Upper lobe of right lung (tissue), 1 donor: ENCODE data around the gene CCSAP. TPM values are rescaled to one million over a fixed set of nuclear protein-coding genes. Genes with fewer than 3 reads are reported as not detected.
"Not testable (repeated sequence)": the region's sequence is repeated elsewhere in the genome, so short reads cannot be mapped to it uniquely, and the experiment has no call there.

ENCODE experiments used
- ATAC-seq: fragments of 200-7000 bp; cut with Tn5 transposase; one replicate; pipeline ENCODE4 v1.9.1; 2020; ENCODE audit warnings: mild to moderate bottlenecking, moderate library complexity
- DNase-seq: peaks from one replicate; pipeline ENCODE4 v3.0.0-alpha.2; 2020
- H3K27ac ChIP-seq: fragments of 200-600 bp; one replicate; pipeline ENCODE4 v1.8.0; 2022
- H3K27me3 ChIP-seq: fragments of 200-600 bp; one replicate; pipeline ENCODE4 v1.8.0; 2022; ENCODE audit warnings: mild to moderate bottlenecking
- H3K36me3 ChIP-seq: fragments of 200-600 bp; one replicate; pipeline ENCODE4 v1.8.0; 2022
- H3K4me1 ChIP-seq: fragments of 200-600 bp; one replicate; pipeline ENCODE4 v1.8.0; 2022
- H3K4me3 ChIP-seq: fragments of 200-600 bp; one replicate; pipeline ENCODE4 v1.8.0; 2022; ENCODE audit warnings: mild to moderate bottlenecking
- H3K9me3 ChIP-seq: fragments of 200-600 bp; one replicate; pipeline ENCODE4 v1.8.0; 2022
- CTCF ChIP-seq: fragments of 200-600 bp; IDR thresholded peaks from one replicate; pipeline ENCODE4 v1.8.0; 2022; ENCODE audit warnings: antibody characterized with exemption
- intact Hi-C: fragments of 100-400 bp; cut with DNase I; formaldehyde crosslinking; loops from one replicate; pipeline ENCODE4 v1.11.0; 2022
- total RNA-seq: library from RNA; stranded (reverse); fragmentation: NEBNext Ultra II Directional; extraction: Animal tissue kit (Norgen Biotek cat#: 25700); gene quantifications from one replicate; pipeline ENCODE4 v1.2.1, GENCODE V29; 2021
- donor health status: DM: no; HTN: yes; CAD: no; lungs with severe emphysema.

The CCSAP gene
- total RNA-seq, 1 donor from 2014 or later, result 9.1 TPM

- no peaks in the 10 kb centered on the region for H3K9me3 ChIP-seq
- ATAC-seq (no peak), DNase-seq (no peak)
- intact Hi-C loops, result no loop called here
- TF ChIP-seq CTCF, result no peak
- H3K27ac ChIP-seq, result no peak overlapping the region
- H3K27me3 ChIP-seq, result no peaks in the 10 kb centered on the region
- H3K36me3 ChIP-seq, result peaks cover 33% of the 10 kb centered on the region
- H3K4me3 ChIP-seq, result no peak overlapping the region
- H3K4me1 ChIP-seq, result no peaks in the 10 kb centered on the region
Measured at GRCh38 chr1:229295745-229296144, 47.1 kb downstream of the CCSAP start.

GRCh38 chr1:229293528-229294204, 49.2 kb downstream of the CCSAP start:
- peaks cover 12% of the 10 kb centered on the region for H3K36me3 ChIP-seq
- DNase-seq (no peak), ATAC-seq (no peak)
- H3K27ac ChIP-seq, result no peak overlapping the region
- no peaks in the 10 kb centered on the region for H3K9me3 ChIP-seq
- no peak overlapping the region for H3K4me3 ChIP-seq
- TF ChIP-seq CTCF, result no peak
- H3K4me1 ChIP-seq, result no peaks in the 10 kb centered on the region
- H3K27me3 ChIP-seq, result no peaks in the 10 kb centered on the region
- intact Hi-C loops, result no loop called here

GRCh38 chr1:229291686-229292085, 51.2 kb downstream of the CCSAP start:
- ATAC-seq, H3K27ac ChIP-seq, H3K36me3 ChIP-seq, H3K4me3 ChIP-seq, H3K27me3 ChIP-seq, H3K4me1 ChIP-seq, intact Hi-C loops, DNase-seq, H3K9me3 ChIP-seq: not testable (repeated sequence)

GRCh38 chr1:229288516-229288915, 54.3 kb downstream of the CCSAP start:
- DNase-seq (no peak), ATAC-seq (no peak)
- H3K4me1 ChIP-seq, result peaks cover 9% of the 10 kb centered on the region
- no peaks in the 10 kb centered on the region for H3K36me3 ChIP-seq
- intact Hi-C loops, result no loop called here
- H3K27me3 ChIP-seq, result no peaks in the 10 kb centered on the region
- no peak for TF ChIP-seq CTCF
- H3K9me3 ChIP-seq, result no peaks in the 10 kb centered on the region
- H3K4me3 ChIP-seq, result no peak overlapping the region
- no peak overlapping the region for H3K27ac ChIP-seq

- intact Hi-C loops, result no loop called here
- H3K4me1 ChIP-seq, result peaks cover 9% of the 10 kb centered on the region
- H3K27me3 ChIP-seq, result no peaks in the 10 kb centered on the region
- DNase-seq (no peak), ATAC-seq (no peak)
- no peaks in the 10 kb centered on the region for H3K36me3 ChIP-seq
- no peaks in the 10 kb centered on the region for H3K9me3 ChIP-seq
- H3K4me3 ChIP-seq, result no peak overlapping the region
- H3K27ac ChIP-seq, result no peak overlapping the region
- TF ChIP-seq CTCF, result no peak
Measured at GRCh38 chr1:229287267-229287666, 55.6 kb downstream of the CCSAP start.

GRCh38 chr1:229286099-229286766, 56.6 kb downstream of the CCSAP start:
- Histone ChIP-seq H3K27ac (no peak overlapping the region), H3K27me3 (no peaks in the 10 kb centered on the region), H3K9me3 (no peaks in the 10 kb centered on the region), H3K36me3 (no peaks in the 10 kb centered on the region), H3K4me3 (no peak overlapping the region), H3K4me1 (peaks cover 9% of the 10 kb centered on the region)
- intact Hi-C loops, result no loop called here
- DNase-seq, result no peak
- ATAC-seq, result no peak
- TF ChIP-seq CTCF, result no peak
